HG03097 (cell line): Measurements from ENCODE around the gene WDR53.
"Not testable (repeated sequence)": the region's sequence is repeated elsewhere in the genome, so short reads cannot be mapped to it uniquely, and the experiment has no call there.

ENCODE experiments used
- ATAC-seq: cut with Tn5 transposase; IDR thresholded peaks from one replicate; pipeline ENCODE4 v1.9.1; 2021; ENCODE audit not compliant: unreplicated experiment, low FRiP score

Gene WDR53

GRCh38 chr3:196521291-196521690, 47.1 kb downstream of the WDR53 start:
- not testable (repeated sequence) for ATAC-seq

GRCh38 chr3:196519718-196520082, 48.7 kb downstream of the WDR53 start:
- no peak for ATAC-seq

- no peak for ATAC-seq
Observed at GRCh38 chr3:196518966-196519717, 49.2 kb downstream of the WDR53 start.

DNA sequence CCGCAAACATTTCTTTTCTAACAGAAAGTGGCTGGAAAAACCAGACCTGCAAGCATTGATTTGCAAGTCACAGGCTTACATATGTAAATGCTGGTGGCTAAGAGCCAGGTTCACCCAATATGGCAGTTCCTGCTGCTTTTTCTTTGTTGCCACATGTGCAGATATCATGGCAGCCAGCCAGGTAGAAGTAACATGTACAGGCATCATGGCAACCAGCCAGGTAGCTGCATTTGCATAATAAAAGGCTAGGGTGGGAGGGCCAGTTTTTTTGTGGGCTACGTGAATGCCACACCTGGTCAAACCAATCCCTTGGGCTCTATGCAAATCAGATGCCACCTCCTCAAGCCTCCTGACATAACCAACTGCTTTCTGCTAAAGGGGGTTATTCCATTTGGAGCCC, 50.4 kb downstream of the WDR53 start:
- ATAC-seq = no peak

DNA sequence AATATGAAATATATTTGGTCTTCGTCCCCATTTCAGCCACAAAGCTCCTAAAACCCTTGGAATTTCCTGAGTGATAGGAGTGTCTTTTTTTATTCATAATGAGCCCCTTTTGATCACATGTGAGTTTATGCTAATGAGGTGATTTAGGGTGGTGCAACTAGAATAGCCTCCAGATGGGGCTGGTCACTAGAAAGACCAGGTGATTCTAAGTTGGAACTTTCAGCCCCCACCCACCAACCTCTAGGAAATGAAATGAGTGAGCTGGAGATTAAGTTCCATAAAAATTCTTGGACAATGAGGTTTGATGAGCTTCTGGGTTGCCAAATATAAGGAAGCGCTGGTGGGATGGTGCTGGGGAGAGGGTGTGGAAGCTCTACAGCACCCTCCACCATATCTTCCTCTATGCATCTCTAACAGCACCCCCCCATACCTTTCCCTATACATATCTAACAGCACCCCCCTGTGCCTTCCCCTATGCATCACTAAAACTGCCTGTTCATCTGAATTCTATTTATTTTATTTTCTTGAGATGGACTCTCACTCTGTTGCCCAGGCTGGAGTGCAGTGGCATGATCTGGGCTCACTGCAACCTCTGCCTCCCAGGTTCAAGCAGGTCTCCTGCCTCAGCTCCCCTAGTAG, 51.1 kb downstream of the WDR53 start:
- no peak for ATAC-seq

DNA sequence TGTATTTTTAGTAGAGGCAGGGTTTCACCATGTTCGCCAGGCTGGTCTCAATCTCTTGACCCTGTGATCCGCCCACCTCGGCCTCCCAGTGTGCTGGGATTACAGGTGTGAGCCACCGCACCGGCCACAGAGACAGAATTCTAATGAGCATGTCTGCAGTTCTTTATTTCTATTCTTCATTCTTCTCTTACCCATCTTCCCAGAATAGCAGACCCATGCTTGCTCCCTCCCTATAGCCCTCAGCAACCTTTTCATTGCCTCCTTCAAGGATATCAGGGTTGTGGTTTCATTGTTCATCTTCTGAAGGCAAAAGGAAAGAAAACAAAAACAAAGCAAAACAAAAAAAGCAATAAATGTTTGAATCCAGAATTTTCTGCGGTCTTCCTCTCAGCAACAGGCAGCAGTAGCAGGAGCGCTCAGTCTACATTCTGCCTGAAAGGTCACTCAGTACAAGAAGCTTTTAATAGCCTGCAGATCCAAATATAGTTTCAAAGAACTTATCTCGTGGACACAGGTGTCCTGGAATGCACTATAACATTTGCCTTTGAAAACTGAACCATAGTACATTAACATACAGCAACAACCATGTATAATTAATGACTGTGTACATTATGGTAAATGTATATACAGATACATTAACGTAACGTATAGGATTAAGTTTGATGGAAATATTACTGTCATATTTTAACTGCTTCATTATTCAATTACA, 53.3 kb downstream of the WDR53 start, which contains the start of gene SMCO1:
SMCO1 (minus strand) TSS at position 434 of the 709 bp plus-strand sequence; CDS start at position 297, 137 bp downstream.
- no peak for ATAC-seq

DNA sequence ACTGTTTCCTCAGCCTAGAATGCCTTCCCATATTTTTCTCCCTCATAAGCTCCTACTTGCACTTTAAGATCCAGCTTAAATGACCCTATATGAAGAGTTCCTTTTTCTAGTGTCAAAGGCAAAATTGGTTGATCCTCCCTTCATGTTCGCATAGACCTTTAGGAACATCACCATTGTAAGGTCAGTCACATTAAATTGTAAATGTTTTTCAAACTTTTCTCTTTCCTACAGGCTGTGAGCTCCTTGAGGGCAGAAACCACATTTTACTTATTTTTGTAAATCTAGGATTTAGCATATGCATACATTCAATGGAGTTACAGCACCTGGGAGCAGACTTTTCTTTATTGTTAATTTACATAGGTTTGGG, 54.0 kb downstream of the WDR53 start:
- no peak for ATAC-seq

GRCh38 chr3:196513697-196514349, 54.5 kb downstream of the WDR53 start:
- no peak for ATAC-seq

DNA sequence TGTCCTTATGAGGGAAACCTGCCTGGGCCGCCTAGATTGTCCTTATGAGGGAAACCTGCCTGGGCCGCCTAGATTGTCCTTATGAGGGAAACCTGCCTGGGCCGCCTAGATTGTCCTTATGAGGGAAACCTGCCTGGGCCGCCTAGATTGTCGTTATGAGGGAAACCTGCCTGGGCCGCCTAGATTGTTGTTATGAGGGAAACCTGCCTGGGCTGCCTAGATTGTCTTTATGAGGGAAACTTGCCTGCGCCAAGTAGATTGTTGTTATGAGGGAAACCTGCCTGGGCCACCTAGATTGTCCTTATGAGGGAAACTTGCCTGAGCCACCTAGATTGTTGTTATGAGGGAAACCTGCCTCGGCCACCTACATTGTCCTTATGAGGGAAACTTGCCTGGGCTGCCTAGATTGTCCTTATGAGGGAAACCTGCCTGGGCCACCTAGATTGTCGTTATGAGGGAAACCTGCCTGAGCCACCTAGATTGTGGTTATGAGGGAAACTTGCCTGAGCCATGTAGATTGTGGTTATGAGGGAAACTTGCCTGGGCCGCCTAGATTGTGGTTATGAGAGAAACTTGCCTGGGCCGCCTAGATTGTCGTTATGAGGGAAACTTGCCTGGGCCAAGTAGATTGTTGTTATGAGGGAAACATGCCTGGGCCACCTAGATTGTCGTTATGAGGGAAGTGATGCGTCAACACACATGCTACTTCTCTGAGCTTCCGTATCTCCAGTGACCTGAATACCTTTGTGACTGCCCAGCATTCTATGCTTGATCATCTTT, 56.5 kb downstream of the WDR53 start:
- ATAC-seq = not testable (repeated sequence)

- ATAC-seq = not testable (repeated sequence)
Observed at GRCh38 chr3:196511108-196511507, 57.2 kb downstream of the WDR53 start.

DNA sequence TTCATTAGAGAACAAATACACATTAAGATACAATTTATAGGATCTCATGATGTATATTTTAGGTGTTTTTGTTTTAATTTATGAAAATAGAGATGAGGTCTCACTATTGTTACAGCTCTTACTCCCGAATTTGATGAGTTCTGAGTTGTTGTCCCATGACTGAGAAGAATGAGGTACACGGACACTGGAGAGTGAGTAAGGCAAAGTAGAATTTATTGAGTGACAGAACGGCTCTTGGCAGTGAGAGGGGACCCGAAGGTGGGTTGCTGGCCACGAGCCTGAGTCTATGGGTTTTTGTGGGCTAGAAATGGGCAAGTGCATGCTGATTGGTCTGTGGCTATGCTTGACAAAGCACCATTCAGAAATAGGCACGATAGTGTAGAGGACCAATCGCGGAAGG, 61.7 kb downstream of the WDR53 start:
- ATAC-seq = no peak

- no peak for ATAC-seq
Observed at GRCh38 chr3:196504556-196504955, 63.8 kb downstream of the WDR53 start.
